ENCODE results near the gene ACSS2.

- TF ChIP-seq CTCF (IDR thresholded peaks at IDR 0.05 in 2 of 3, conservative IDR thresholded peaks at IDR 0.05 in 1 of 3; ENCODE audit: control insufficient read depth in 2 of 3, extremely low read depth in 1 of 3, insufficient read depth in 1 of 3, low read depth in 3 of 3, low read length in 3 of 3), result no peak
- no peak for TF ChIP-seq RFX5 (IDR thresholded peaks at IDR 0.05; ENCODE audit: low read depth, low read length)
- TF ChIP-seq EED (IDR thresholded peaks at IDR 0.05; ENCODE audit: low read depth), result no peak
- TF ChIP-seq POLR2A (IDR thresholded peaks at IDR 0.05; ENCODE audit: low read depth, low read length), result no peak
- no peak for TF ChIP-seq ZNF384 (IDR thresholded peaks at IDR 0.05; ENCODE audit: borderline replicate concordance, low read depth, low read length)
- TF ChIP-seq EGR1 (IDR thresholded peaks at IDR 0.05; ENCODE audit: borderline replicate concordance in 1 of 2, low read depth in 2 of 2, low read length in 2 of 2), result no peak
- TF ChIP-seq ATF3 (IDR thresholded peaks at IDR 0.05; ENCODE audit: borderline replicate concordance, extremely low read depth, low read depth, low read length), result no peak
- TF ChIP-seq TARDBP (IDR thresholded peaks at IDR 0.05; ENCODE audit: borderline replicate concordance), result no peak
- no peak for TF ChIP-seq CBX3 (IDR thresholded peaks at IDR 0.05; ENCODE audit: borderline replicate concordance, low read depth)
- no peak for TF ChIP-seq MYC (IDR thresholded peaks at IDR 0.05; ENCODE audit: insufficient read depth, insufficient read length, insufficient replicate concordance, low read length, severe bottlenecking)
- TF ChIP-seq POLR2AphosphoS5 (IDR thresholded peaks at IDR 0.05; ENCODE audit: low read length), result no peak
- TF ChIP-seq ZBTB33 (IDR thresholded peaks at IDR 0.05), result no peak
- TF ChIP-seq NKRF (conservative IDR thresholded peaks at IDR 0.05), result no peak
- no peak for TF ChIP-seq RBBP5 (conservative IDR thresholded peaks at IDR 0.05)
Measured at GRCh38 chr20:34927736-34928135, 51.3 kb downstream of the ACSS2 start.

All from GM12878 (cell line).